Nephron (organoid): ENCODE results near the gene LRRC43.

Experiments
- H3K27ac Mint-ChIP-seq, 3 experiments: 2 replicates each; pipeline ENCODE4 v1.8.0; 2020; ENCODE audit warnings: mixed read lengths in 3 of 3, mild to moderate bottlenecking in 2 of 3, moderate library complexity in 1 of 3
- H3K27me3 Mint-ChIP-seq: 2 replicates; pipeline ENCODE4 v1.8.0; 2021; ENCODE audit warnings: low read depth, mild to moderate bottlenecking, moderate library complexity, mixed read lengths
- H3K36me3 Mint-ChIP-seq: 2 replicates; pipeline ENCODE4 v1.8.0; 2020; ENCODE audit warnings: low read depth, mixed read lengths
- H3K4me1 Mint-ChIP-seq: 2 replicates; pipeline ENCODE4 v1.8.0; 2020; ENCODE audit warnings: mixed read lengths
- H3K4me3 Mint-ChIP-seq, 3 experiments: 2 replicates each; pipeline ENCODE4 v1.8.0; 2020; ENCODE audit warnings: mild to moderate bottlenecking in 3 of 3, mixed read lengths in 3 of 3, moderate library complexity in 2 of 3
- H3K9me3 Mint-ChIP-seq: 2 replicates; pipeline ENCODE4 v1.8.0; 2020; ENCODE audit warnings: mixed read lengths
- TF ChIP-seq, protein P1 (sequence below), 3 experiments: fragments of 200-600 bp; sonication (generic); IDR thresholded peaks; one replicate each; pipeline ENCODE4 v1.5.0; 2021; ENCODE audit warnings: antibody characterized with exemption in 3 of 3; ENCODE audit not compliant: unreplicated experiment in 3 of 3

The LRRC43 gene

GRCh38 chr12:122160761-122161160 lies 22.2 kb upstream of the LRRC43 start:
- TF ChIP-seq, protein P1, sequence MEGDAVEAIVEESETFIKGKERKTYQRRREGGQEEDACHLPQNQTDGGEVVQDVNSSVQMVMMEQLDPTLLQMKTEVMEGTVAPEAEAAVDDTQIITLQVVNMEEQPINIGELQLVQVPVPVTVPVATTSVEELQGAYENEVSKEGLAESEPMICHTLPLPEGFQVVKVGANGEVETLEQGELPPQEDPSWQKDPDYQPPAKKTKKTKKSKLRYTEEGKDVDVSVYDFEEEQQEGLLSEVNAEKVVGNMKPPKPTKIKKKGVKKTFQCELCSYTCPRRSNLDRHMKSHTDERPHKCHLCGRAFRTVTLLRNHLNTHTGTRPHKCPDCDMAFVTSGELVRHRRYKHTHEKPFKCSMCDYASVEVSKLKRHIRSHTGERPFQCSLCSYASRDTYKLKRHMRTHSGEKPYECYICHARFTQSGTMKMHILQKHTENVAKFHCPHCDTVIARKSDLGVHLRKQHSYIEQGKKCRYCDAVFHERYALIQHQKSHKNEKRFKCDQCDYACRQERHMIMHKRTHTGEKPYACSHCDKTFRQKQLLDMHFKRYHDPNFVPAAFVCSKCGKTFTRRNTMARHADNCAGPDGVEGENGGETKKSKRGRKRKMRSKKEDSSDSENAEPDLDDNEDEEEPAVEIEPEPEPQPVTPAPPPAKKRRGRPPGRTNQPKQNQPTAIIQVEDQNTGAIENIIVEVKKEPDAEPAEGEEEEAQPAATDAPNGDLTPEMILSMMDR (IDR thresholded peaks at IDR 0.05; ENCODE audit: unreplicated experiment in 3 of 3) = no peak
- Mint-ChIP-seq H3K4me1 (no peaks in the 10 kb centered on the region), H3K27ac (no peak overlapping the region), H3K4me3 (no peak overlapping the region), H3K27me3 (no peaks in the 10 kb centered on the region), H3K36me3 (no peaks in the 10 kb centered on the region), H3K9me3 (no peaks in the 10 kb centered on the region)

DNA sequence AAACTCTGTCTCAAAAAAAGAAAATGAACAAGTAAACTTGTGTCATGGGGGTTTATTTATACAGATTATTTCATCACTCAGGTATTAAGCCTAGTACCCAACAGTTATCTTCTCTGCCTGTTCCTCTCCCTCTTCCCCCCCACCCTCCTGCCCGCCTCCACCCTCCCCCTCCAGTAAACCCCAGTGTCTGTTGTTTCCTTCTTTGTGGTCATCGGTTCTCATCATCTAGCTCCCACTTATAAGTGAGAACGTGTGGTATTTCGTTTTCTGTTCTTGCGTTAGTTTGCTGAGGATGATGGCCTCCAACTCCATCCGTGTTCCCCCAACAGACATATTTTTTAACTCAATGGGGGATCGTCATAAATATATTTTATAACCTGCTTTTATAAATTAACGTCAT lies 21.2 kb upstream of the LRRC43 start:
- Mint-ChIP-seq H3K9me3 (no peaks in the 10 kb centered on the region), H3K27me3 (no peaks in the 10 kb centered on the region), H3K27ac (no peak overlapping the region), H3K36me3 (no peaks in the 10 kb centered on the region), H3K4me3 (no peak overlapping the region), H3K4me1 (no peaks in the 10 kb centered on the region)
- TF ChIP-seq, protein P1 (IDR thresholded peaks at IDR 0.05; ENCODE audit: unreplicated experiment in 3 of 3) = no peak

DNA sequence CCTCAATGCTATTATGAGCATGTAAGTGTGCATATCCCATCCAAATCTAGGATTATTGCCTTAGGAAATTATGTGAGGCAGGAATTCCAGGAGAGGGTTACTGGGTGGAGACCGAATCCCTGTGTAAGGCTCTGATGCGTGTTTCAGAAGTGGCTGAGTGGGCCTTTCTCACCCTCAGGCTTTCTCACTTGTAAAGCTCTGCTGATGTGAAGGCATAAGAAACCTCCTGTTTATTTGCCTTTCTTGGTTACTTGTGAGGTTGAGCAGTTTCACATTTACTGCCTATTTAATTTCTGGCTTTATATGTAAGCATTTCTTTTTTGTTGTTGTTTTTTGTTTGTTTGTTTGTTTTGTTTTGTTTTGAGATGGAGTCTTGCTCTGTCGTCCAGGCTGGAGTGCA lies 19.9 kb upstream of the LRRC43 start:
- no peaks in the 10 kb centered on the region for H3K27me3 Mint-ChIP-seq

GRCh38 chr12:122166422-122167349 lies 16.2 kb upstream of the LRRC43 start:
- Mint-ChIP-seq H3K9me3 (no peaks in the 10 kb centered on the region), H3K27me3 (no peaks in the 10 kb centered on the region), H3K4me1 (no peaks in the 10 kb centered on the region), H3K4me3 (no peak overlapping the region), H3K27ac (no peak overlapping the region), H3K36me3 (no peaks in the 10 kb centered on the region)
- TF ChIP-seq, protein P1 (IDR thresholded peaks at IDR 0.05; ENCODE audit: unreplicated experiment in 3 of 3) = no peak

More for the DNA sequence above, 19.9 kb upstream of the LRRC43 start:
- Mint-ChIP-seq H3K9me3 (no peaks in the 10 kb centered on the region), H3K4me3 (no peak overlapping the region), H3K27ac (no peak overlapping the region), H3K36me3 (no peaks in the 10 kb centered on the region), H3K4me1 (no peaks in the 10 kb centered on the region)
- TF ChIP-seq, protein P1 (IDR thresholded peaks at IDR 0.05; ENCODE audit: unreplicated experiment in 3 of 3) = no peak

DNA sequence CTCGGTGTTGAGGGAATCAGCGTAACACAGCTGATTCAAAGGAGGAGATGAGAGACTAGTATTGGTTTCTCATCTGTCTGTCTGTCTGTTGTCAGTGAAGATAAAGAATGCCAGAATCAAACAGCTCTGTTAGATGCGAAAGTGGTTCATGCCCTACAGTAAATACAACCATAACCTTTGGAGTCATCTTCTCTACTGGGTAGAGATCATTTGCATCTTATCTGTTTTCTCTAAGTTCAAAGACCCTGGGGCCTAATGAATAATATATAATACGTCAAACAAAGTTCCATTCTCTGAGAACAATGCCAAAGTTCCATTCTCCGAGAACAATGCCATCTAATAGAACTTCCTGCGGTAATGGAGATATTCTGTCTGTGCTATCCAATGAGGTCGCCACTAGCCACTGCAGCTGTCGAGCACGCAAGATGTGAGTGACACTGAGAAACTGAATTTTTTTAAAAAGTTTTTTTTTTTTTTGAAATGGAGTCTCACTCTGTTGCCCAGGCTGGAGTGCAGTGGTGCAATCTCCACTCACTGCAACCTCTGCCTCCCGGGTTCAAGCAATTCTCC lies 15.5 kb upstream of the LRRC43 start:
- Mint-ChIP-seq H3K9me3 (no peaks in the 10 kb centered on the region), H3K36me3 (no peaks in the 10 kb centered on the region), H3K27me3 (no peaks in the 10 kb centered on the region), H3K4me1 (no peaks in the 10 kb centered on the region), H3K27ac (no peak overlapping the region), H3K4me3 (no peak overlapping the region)
- TF ChIP-seq, protein P1 (IDR thresholded peaks at IDR 0.05; ENCODE audit: unreplicated experiment in 3 of 3) = no peak
